Activated CD4-positive, alpha-beta T cell treated with anti-CD3 and anti-CD28 coated beads, Interleukin-2, amount 50 U/mL, for 24 hours (primary cell): ENCODE measurements around the gene GSDMA.
"Not testable (repeated sequence)": the region's sequence is repeated elsewhere in the genome, so short reads cannot be mapped to it uniquely, and the experiment has no call there.

Source experiments
- DNase-seq, 2 donors: peaks; one replicate each; pipeline ENCODE4 v3.0.0-alpha.2; 2020; ENCODE audit warnings: low read depth in 1 of 2, low spot score in 1 of 2

Gene GSDMA

DNA sequence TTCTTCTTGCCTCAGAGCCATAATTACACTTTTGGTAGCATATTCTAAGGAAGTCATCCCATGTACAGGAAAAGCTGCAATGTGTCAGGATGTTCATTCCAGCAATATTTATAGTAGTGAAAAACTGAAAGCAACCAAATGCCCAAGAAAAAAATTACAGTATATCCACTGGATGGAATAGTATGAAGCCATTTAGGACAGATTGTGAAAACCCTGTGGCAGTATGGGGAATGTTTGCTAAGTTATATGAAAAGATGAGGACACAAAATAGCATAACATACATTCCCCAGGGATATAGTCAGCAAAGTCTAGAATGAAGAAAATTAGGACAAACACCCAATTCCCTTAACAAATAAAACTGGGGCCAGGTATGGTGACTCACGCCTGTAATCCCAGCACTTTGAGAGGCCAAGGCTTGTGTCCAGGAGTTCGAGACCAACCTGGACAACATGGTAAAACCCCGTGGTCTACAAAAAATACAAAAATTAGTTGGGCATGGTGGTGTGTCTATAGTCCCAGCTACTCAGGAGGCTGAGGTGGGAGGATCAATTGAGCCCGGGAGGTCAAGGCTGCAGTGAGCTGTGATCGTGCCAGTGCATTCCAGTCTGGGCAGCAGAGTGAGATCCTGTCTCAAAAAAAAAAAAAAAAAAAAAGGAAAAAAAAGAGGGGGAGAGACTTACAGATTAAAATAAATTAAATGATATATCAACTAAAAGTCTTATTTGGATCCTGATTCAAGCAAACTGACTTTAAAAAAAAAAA is 33.0 kb upstream of the GSDMA start:
- DNase-seq, result no peak

DNA sequence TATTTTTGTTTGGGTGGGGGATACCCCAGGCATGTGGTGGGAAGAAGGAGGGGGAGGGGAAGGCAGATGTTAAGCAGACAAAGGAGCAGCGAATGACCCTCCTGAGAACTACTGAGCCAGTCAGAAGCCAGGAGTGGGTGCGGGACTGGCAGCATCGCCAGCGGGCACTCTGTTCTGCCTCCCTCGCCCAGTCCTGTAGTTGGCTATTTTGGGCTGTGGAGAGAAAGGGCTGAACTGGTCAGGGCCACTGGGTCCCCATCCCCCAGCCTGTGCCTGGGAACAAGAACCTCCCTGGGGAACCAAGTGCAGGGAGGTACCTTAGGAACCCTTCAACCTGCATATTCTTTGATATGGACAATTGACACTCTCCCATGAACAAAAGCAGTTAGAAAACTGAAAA is 28.9 kb upstream of the GSDMA start:
- DNase-seq, result no peak

DNA sequence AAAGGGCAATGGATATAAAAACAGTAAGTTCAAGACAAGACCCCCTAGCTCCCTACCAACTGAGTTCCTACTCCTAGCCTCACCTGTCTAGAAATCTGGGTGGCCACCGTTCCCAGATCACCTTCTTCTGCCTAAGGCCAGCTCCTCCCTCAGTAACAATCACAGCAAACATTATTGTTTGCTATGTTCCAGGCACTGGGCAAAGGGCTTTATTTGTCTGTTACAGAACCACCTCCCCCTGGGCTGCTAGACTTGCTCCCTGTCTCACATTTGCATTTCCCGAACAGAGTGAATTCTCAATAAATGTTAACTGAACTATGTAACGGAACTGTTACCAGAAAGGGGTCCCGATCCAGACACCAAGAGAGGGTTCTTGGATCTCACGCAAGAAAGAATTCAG is 28.5 kb upstream of the GSDMA start:
- DNase-seq, result no peak

DNA sequence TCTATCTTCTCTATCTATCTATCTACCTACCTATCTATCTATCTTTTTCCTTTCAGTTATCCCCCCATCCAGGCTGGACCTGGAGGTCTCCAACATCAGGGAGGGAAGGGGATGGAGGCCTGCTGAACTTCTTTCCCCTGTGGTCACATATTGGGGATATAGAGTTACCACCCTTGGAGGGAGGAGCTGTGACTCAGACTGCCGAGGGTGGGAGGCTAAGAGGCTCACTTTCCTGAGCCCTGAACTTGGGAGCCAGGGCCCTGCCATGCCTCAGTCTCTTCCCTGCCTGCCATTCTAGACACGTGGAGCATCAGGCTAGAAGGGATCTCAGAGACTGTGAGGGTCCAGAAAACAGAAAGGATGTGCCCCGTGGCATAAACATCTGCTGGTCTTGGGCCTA is 26.9 kb upstream of the GSDMA start:
- no peak for DNase-seq

- no peak for DNase-seq
Observed at GRCh38 chr17:39937447-39937846, 25.4 kb upstream of the GSDMA start.

DNA sequence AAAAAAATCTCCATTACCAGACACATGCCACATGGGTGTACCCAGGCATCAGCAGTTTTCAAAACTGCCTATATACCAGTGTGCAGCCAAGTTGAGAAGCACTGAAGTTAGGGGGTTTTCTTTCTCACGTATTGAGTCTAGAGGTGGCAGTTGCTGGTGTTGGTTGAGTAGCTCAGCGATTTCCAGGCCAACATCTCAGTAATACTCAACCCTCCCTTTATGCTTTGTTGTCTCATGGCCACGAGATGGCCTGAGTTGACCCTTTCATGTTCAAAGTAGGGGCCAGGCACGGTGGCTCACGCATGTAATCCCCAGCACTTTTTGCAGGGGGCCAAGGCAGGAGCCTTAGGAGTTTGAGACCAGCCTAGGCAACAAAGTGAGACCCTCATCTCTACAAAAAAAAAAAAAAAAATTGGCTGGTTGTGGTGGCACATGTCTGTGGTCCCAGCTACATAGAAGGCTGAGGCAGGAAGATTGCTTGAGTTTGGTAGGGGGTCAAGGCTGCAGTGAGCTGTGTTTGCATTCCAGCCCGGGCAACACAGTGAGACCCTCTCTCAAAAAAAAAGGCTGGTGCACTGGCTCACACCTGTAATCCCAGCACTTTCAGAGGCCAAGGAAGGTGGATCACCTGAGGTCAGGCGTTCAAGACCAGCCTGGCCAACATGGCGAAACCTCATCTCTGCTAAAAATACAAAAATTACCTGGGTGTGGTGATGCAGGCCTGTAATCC is 24.5 kb upstream of the GSDMA start:
- no peak for DNase-seq

GRCh38 chr17:39939106-39939505 is 23.7 kb upstream of the GSDMA start:
- no peak for DNase-seq

DNA sequence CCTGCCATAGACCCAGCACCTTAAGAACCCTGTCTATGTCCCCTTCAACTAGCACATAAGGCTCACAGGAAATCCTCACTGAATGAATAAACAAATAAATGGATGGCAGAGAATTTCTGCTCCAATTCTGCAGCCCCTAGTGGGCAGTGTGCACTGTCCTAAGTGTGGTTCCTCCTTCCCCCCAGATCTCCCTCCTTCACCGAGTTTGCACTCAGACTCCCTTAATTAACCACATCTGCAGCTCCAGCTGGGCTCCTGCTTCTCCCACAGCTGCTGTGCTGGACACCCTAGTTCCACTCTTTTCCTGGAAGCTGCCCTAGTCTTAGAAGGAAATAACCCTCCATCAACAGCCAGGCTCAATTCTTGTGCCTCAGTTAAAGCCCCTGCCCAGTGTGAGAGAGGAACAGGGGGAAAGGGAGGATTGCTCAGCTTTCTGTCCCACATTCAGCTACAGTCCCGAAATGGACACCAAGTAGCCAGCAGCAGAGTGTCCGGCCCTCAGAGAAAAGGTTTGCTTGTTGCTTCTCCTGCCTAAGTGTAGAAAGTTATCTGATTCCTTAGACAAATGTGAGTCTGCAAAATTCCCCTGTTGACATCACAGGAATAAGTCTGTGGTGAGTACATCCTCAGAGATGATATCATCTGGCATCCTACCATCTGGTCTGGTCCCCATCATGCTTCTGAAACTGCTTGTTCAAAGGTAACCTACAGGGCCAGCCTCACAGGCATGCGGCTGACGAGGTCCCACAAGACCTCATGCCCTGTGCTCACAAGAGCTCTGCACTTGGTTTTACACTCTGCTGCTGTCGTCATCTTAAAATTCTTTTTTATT is 23.0 kb upstream of the GSDMA start:
- DNase-seq, result no peak

- no peak for DNase-seq
Observed at GRCh38 chr17:39943702-39944392, 19.0 kb upstream of the GSDMA start.

DNA sequence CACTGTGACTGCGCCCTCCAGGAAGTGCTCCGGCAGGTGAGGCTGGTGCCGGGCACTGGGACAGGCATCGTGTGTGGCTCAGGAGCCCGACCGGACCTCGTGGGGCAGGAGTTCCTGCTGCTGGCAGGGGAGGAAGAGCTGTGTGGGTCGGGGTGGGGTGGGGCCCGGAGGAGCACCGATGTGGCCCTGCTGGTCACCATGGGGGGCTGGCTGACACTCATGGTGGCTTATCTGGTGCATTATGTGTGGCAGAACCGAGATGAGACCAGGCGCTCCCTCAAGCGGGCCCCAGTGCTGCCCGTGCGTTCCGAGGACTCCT is 18.5 kb upstream of the GSDMA start:
- DNase-seq, result no peak

- DNase-seq, result no peak
Observed at GRCh38 chr17:39946551-39947330, 16.1 kb upstream of the GSDMA start.

- DNase-seq, result not testable (repeated sequence)
Observed at GRCh38 chr17:39948489-39948828, 14.3 kb upstream of the GSDMA start.

GRCh38 chr17:39949028-39949427 is 13.8 kb upstream of the GSDMA start:
- DNase-seq, result no peak

- DNase-seq, result no peak
Observed at GRCh38 chr17:39950871-39951348, 11.9 kb upstream of the GSDMA start.

- DNase-seq, result no peak
Observed at GRCh38 chr17:39951924-39952679, 10.7 kb upstream of the GSDMA start.

DNA sequence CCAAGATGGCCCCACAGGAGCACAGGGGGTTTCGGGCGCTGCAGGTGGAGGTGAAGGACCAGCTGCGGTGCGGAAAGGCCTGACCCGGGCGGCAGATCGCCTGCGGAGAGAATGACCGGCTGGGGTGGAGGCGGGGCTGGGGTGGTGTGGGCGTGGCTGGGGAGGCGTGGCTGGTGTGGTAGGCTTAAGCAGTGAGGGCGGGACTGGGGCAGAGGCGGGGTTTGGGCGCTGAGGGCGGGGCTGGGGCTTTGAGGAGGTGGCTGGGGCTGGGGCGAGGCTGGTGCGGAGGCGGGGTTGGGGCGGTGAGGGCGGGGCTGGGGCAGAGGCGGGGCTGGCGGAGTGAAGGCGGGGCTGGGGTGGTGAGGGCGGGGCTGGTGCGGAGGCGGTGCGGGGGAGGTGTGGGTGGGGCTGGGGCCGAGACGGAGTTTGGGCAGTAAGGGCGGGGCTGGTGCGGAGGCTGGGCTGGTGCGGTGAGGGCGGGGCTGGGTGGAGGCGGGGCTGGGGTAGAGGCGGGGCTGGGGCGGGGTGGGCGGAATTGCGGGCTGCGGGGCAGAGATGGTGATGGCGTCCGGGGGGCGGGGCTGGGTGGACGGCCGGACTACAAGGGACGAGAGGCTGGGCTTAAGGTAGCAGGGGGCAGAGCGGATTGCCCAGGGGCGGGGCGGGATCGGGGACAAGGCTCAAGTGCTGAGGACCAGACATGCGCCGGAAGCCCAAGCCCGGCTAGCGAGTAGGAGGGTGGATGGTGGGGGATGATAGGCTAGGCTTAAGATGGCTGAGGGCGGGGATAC is 9.9 kb upstream of the GSDMA start:
- DNase-seq, result peak; percentile 80

GRCh38 chr17:39953471-39953888 is 9.3 kb upstream of the GSDMA start:
- no peak for DNase-seq

GRCh38 chr17:39954876-39955275 is 7.9 kb upstream of the GSDMA start:
- DNase-seq, result no peak

DNA sequence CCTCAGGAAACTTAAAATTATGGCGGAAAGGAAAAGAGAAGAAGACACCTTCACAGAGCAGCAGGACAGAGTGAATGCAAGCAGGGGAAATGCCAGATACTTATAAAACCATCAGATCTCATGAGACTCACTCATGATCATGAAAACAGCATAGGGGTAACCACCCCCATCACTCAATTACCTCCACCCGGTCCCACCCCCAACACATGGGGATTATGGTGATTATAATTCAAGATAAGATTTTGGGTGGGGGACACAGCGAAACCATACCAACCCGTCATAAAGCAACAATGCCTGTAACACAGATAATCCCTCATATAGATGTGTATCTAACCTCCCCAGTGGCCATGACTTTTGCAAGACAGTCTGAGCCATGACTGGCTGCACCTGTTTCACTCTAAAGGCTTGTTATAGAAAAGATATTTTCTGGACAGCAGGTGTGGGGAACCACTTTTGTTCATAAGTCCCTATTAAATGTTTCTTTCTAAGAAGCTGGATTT is 7.0 kb upstream of the GSDMA start:
- DNase-seq, result no peak
